GM18508 (cell line): ENCODE data around the gene ZDHHC14.

ENCODE experiments used
- ATAC-seq: cut with Tn5 transposase; IDR thresholded peaks from one replicate; pipeline ENCODE4 v1.9.1; 2021; ENCODE audit warnings: moderate number of reproducible peaks; ENCODE audit not compliant: insufficient read depth, unreplicated experiment

Gene ZDHHC14

DNA sequence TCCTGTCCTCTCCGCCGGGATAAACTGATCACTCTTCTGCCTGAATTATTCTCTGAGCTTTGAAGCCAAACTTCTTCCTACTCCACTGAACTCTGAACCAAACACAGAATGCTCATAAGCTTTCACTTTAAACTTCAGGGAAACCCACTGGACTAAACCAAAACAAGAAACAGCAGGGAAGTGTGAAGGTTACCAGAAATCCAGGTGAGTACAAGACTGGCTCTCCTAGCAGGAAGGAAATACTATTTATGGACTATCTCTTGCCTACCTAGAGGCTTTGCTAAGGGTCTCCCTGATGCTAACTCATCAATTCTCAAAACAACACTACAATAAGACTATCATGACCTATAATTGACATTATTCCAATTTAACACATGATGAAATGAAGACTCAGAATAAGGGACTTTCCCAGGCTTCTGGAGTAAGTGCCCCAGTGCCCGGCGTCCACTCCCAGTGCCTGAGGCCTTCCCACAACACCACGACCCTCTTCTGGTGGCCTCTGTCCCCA, 145.0 kb downstream of the ZDHHC14 start:
- no peak for ATAC-seq

DNA sequence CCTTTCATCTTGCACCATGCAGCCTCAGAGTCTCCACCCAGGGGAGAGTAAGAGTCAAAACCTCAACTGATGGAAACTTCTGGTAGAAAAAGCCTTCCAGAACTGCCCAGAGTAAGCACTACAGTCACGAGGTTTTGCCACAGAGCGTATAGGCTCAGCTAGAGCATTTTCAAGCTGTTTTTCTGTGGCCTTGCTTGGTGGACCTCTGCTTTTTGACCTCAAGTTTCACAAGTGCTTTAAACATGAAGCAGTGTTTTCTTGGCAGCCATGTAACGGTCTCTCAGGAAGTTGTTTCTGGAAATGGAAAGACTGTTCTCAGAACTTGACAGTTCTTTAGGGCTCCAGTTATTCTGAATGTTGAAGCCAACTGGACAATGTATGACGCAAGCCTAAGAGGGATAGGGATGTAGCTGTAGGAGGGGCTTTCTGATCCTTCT, 146.5 kb downstream of the ZDHHC14 start:
- ATAC-seq, result peak; percentile 86

DNA sequence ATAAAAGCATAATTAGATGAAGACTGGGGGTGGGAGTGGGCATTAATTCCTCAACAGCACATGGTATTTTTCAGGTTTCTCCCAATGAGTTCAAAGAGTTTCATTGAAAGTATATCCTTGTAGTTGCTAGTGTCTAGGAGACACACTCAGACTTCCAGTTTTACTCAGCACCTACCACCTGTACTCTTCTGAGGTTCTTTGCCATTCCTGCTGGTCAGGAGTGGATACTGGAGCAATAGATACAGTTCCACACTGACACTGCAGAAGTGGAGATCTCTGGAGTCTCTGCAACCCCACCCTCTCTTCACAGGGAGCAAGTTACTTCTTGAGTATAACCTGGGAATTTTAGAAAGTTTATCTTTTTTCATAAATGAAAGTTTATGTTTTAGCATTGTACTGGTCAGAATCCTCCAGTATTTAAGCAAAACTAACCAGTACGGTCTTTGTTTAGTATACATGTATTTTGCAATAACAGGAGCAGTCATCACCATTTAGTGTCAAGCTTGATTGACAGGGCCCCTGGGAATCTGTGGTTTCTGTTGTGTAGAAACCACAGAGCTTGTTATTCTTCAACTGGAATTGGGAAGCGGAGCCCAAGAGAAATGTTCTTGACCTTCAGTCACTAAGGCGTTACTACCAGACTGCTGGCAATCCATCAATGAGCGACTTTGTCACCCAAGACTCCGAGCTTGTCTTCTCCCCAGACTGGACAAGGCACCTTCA, 148.1 kb downstream of the ZDHHC14 start:
- no peak for ATAC-seq

DNA sequence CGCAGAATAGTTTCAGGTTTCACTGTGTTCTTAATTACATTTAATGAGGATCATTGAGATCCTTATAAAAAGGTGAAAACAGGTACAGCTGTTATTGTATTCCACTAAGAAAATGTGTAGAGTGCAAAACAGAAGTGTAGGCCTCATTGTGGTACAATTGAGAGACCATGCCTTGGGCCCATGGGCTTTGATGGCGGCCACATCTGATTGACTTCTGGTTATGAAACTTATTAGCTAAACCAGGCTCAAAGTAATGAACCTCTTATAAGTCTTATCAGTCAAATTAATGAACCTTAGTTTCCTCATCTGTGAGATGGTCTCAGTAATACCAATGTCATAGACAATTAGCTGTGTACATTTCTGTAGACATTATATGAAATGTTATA, 148.7 kb downstream of the ZDHHC14 start:
- no peak for ATAC-seq

DNA sequence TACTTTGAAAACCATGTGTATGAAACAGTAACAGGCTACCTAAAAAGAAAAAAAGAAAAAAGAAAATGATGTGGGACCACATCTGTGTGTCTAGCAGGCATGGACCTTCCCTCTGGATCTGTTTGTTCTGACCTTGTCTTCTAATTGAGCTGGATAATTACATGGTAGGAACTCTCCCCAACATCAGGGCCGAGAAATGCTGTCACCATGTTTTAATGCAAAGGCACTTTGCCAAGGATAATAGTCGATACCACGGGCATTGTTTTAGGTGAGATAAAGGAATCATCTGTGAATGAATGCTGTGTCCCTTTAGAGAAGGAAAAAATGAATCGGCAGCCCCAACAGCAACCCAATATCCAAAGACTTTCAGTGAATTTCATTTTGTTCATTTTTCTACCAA, 149.1 kb downstream of the ZDHHC14 start:
- no peak for ATAC-seq

DNA sequence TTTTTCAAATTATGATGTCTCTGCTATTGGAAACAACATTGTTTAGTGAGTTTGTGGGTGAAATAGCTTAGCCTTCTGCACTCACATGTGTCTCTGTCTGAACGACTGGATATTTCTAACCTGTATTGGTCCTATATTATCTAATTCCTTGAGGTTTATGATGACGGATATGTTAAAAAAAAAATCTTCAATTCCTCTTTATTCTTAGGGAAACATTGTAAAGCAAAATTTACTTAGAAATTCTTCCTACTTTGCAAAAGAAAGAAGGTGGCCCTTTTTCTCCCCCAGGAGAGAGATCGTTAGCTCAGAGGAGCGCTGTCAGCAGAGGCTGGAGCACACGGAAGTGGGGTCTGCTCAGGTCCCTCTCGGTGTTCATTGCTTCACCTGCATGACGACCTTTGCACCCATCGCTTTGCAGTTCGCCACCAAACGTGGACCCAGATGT, 149.8 kb downstream of the ZDHHC14 start:
- ATAC-seq, result no peak

DNA sequence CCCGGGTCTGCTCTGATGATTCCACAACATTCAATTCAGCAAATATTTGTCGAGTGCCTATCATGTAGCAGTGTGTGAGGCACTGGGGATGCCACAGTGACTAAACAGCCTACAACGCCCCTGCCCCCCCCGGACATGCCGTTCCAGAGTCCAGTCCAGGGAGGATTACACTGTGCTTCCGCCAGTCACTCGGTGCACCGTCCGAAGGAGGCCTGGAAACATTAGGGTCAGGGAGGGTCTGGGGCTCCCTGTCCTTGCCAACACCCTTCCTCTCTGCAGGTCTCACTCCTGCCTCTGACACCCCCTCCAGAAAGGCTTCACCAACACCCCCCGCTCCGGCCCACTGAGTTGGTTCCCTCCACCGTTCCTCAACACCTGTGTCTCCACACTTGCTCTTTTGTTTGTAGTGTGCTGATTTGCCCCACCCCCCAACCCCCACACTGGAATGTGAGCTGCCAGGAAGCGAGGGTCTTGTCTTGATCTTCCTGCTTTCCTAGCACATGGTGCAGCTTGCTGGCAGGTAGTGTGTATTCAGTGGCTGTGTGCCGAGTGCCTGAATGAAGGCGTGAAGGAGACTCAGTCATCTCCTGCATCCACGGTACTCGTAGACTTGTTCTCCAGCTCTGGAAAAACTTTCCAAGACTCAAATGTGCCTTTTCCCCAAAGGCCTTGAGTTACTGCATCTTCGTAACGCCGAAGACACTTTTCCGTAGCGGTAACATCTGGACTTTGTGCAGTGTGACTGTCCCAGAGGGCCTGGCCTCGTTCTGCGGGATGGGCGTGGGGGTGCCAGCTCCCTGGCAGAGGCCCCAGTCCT, 150.4 kb downstream of the ZDHHC14 start:
- ATAC-seq, result no peak

DNA sequence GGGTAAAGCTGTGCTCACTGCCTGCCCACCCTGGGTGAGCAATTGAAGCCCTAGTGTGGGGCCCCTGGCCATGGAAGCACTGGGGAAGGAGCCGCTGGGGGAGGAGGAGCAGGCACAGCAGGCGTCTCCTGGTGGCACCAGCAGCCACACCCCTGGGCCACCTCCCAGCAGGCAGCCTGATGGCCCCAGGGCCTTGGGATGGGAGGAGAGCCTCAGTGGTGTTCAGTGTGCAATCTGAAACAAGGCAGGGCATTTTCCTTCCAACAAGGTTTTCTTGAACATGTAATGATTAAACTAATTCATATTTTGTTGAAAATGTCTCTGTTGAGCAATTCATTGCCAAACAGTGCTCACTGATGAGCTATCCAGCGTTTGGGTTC, 151.0 kb downstream of the ZDHHC14 start:
- ATAC-seq, result no peak

DNA sequence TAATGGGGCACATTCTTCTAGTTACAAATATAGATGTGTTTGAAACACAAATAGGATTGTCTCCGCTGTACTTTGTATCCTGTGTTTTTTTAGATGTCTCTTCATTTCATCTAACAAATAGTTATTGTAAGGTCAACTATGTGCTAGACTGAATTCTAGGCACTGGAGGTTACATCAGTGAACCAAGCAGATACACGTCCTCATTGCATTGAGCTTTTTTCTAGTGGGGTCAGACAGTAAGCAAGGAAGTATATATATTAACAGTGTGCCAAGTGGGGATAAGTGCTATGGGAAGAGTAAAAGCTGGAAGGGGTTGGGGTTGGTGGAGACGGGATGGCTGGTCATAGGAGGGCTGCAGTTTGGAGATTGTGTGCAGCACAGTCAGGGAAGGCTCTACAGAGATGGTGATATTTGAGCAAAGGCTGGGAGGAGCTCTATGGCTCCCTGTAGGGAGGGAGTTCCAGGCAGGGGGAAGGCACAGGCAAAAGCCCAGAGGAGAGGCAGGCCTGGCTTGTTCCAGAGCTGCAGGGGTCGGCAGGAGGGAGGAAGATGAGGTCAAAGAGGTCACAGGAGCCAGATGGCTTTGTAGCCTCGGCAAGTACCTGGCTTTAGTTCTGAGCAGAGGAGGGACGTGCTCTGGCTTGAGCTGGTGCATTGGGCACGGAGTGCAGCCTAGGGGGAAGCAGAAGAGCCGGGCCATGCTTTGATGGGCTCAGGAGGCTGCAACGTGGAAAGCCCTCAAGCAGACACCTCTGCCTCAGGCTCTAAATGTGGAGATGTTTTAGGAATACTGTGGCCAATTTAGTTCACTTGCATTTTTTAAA, 152.3 kb downstream of the ZDHHC14 start:
- ATAC-seq, result no peak

DNA sequence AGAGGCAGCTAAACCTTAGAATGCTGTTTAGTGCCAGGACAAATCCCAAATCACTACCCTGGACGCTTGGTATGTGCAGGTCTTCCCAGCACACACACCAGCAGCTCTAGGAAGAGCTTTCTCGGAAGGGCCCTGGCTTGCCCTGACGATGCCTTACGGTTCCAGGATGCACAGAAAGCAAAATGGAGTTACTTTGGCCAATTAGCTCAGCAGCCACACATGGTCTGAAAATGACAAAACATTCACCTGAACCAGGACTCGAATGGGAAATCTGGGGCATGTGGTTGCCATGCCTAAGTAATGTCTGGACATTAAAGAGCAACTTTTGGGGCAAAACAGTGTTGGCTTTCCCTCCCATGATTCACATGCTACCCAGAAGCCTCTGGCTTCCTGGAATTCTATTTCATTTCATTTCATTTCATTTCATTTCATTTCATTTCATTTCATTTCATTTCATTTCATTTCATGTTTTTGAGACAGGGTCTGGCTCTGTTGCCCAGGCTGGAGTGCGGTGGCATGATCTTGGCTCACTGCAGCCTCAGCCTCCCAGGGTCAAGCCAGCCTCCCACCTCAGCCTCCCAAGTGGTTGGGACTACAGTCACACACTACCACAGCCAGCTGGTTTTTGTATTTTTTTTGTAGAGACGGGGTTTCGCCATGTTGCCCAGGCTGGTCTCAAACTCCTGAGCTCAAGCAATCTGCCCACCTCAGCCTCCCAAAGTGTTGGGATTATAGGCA, 153.3 kb downstream of the ZDHHC14 start:
- no peak for ATAC-seq

DNA sequence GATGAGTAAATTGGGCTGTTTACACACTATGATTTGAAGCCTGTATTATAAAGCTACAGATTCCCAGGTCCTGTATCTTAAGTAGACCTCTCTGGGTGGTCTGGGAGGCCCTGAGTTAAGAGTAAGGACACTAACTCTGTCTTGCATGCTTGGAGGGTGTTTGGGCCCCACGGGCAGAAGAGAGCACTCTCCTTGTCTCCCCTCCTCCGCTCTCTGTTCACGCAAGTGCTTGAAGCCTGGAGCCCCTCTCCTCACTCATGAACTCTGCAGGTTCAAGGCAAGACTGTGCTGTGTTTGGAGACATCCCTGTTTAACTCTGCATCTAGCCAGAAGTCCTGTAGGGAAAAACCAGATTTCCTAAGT, 154.0 kb downstream of the ZDHHC14 start:
- ATAC-seq, result no peak

DNA sequence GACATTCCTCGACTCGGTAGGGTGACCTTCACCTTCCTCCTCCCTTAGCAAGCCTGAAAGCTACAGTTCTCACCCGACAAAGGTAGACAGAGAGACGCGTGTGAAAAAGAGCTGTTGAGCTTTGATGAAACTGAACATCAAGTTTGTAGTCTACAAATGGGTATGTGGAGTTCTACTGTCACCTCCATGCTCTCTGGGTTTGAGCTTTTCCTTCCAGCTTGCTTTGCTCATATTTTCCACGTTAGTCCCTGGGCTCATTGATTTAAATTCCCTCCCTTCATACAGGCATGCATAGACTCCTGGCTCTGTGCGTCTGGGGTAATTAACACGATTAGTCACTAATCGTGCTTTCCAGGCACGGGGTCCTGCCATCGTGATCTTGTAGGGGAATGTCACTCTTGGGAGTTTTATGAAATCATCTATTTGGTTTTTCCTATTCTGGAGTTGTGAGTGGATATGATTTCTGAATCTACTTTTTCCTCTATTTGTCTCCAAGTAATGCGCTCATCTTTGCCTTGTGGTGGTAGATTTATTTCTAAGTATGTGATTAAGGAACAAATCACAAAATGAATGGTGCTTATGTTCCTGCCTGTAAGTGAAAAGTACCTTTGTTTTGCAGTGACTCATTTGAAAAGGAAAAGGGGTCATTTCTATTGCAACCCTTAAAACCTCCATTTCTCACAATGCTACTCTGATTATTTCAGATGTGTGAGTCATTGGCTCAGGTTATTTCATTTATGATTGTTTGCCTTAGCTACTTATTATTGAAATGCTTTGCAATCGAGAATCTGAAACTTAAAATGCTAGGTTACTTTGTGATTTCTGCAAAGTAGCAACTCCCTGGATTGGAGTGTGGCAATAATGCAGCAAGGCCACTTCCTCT, 154.6 kb downstream of the ZDHHC14 start:
- peak; percentile 66 for ATAC-seq

DNA sequence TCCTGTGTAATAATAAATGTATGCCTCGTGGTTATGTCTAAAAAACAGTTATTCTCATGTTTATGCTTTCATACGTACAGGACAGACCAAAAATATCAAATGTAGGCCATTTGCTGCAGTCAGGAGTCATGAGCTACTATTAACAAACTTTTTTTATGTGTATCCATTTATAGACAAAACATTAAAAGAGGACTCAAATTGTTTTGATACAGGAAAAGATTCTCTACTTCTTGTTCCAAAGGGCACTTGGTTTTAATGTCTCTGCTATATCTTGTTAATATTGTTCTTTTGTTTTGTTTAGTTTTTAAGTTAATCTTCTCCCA, 155.2 kb downstream of the ZDHHC14 start:
- ATAC-seq, result no peak

DNA sequence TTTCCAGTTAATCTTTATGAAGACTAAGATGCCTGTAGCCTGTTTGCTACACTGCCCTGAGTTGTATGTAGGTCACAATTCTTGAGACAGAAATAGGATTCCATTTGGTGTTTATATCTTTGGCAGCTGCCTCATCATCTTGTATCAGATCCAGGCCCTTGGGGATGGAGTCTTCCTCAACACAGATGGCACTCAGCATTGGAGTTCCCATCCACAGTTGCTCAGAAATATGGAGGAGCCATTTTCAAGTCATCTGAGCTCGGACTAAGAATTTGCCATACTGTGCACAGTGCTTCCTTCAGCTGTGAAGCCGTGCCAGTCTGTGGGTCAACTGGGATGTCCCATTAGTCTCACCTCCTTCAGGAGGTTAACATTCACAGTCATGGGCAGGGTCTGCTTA, 156.6 kb downstream of the ZDHHC14 start:
- ATAC-seq, result no peak

DNA sequence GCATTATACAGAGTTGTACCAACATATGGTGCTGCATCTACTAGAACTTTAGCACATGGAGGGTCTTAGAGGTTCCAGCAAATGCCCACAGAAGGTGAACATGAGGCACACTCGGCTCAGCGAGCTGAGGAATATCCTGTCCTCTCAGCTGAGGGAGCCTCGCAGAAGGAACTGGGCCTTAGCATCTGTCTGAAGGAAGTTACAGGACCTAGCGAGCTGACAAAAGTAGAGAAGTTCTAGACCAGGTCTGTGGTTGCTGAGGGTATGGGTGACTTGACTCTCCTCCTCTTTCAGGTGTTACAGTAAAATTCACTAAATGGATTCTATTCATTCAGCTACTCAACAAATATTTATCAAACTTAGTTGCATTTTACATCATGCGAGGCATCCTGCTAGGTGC, 157.2 kb downstream of the ZDHHC14 start:
- no peak for ATAC-seq

DNA sequence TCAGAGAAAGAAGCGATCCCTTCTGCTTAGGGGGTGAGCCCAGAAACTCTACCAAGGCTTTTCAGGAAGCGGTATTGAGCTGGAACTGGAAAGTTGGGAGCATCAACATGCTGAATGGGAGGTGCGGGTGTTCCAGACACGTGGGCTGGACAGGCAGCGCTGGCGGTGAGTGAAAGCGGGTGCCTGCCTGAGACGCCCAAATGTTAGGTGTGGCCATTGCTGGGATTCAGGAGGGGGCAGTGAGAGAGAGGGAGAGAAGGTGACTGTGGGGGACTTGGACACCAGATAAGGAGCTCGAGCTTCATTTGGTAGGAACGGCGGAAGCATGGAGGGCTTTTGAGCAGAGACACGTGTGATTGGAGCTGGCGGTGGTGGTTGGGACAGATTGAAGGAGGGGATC, 157.7 kb downstream of the ZDHHC14 start:
- ATAC-seq, result no peak

DNA sequence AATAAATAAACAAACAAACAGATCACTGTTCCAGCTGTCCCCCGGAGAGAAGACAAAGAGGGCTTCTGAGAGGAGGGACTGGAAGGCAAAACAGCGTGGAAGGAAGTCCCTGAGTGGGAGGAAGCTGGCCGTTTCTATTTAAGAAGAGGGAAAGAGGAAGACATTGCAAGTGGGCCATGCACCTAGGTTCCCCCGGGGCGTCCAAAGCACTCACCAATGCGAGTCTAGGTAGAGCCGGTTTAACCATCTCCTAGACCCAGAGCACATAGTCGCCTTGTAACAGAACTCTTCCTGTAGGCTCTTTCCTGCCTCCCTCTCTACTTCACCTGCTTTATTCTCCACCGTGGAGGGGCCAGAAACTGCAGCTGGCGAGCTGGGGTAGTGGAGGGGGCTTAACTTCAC, 158.4 kb downstream of the ZDHHC14 start:
- ATAC-seq, result no peak

DNA sequence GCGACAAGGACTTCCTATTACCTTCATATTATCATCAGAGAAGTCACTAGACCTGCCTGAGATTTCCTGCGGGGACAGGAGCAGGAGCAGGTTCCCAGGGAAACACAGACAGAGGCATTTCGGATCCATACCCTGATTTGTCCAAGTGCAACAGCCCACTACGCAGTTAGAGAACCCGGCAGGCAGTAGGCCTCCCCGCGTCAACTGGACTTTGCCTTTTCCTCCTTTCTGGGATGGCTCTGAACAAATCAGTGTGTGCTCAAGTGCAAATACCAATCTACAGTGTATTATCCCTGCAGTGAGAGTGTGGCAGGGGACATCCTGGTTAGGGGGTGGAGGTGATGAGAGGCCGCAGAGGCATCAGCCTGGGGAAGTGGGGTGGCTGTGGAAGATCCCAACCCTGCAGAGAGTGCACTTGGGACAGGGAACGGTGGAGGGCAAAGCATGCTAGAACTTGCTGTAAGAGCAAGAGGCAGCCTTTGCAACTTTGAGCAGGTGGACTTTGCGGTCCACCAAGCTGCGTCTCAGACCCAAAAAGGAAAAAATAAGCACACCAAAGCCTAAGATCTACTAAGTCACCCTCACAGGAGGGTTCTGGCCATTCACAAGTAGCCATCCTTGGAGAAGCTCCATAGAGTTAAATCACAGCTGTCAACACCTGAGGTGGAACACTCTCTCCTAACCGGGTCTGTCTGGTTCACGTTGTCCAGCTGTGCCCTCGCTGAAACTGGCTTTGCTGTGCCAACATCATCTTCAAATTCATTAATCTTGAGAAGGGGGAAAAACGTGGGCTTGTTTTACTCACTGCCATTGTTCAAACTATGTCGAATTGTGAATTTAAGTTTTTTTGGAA, 159.1 kb downstream of the ZDHHC14 start:
- ATAC-seq, result no peak
